ENCODE measurements around the gene FMNL1.

FMNL1 gene

GRCh38 chr17:45235416-45236281 is 14.0 kb downstream of the FMNL1 start:
- TF ChIP-seq CTCF (IDR thresholded peaks at IDR 0.05; ENCODE audit: low read depth, low read length, missing control alignments): peak; percentile 91
- no peak for DNase-seq (ENCODE audit: low read depth)
- no peak overlapping the region for H3K4me3 ChIP-seq (ENCODE audit: low read depth, low read length)

GRCh38 chr17:45236282-45236606 is 14.6 kb downstream of the FMNL1 start:
- TF ChIP-seq CTCF (IDR thresholded peaks at IDR 0.05; ENCODE audit: low read depth, low read length, missing control alignments): no peak
- DNase-seq (ENCODE audit: low read depth): no peak
- H3K4me3 ChIP-seq (ENCODE audit: low read depth, low read length): no peak overlapping the region

- DNase-seq (ENCODE audit: low read depth): no peak
- no peak for TF ChIP-seq CTCF (IDR thresholded peaks at IDR 0.05; ENCODE audit: low read depth, low read length, missing control alignments)
Measured at GRCh38 chr17:45237686-45238085, 16.0 kb downstream of the FMNL1 start.

GRCh38 chr17:45238155-45238774 is 16.6 kb downstream of the FMNL1 start:
- H3K4me3 ChIP-seq (ENCODE audit: low read depth, low read length): no peak overlapping the region
- DNase-seq (ENCODE audit: low read depth): no peak
- TF ChIP-seq CTCF (IDR thresholded peaks at IDR 0.05; ENCODE audit: low read depth, low read length, missing control alignments): no peak

More at GRCh38 chr17:45237686-45238085, 16.0 kb downstream of the FMNL1 start:
- no peak overlapping the region for H3K4me3 ChIP-seq (ENCODE audit: low read depth, low read length)

- H3K4me3 ChIP-seq (ENCODE audit: low read depth, low read length): no peak overlapping the region
- no peak for DNase-seq (ENCODE audit: low read depth)
- no peak for TF ChIP-seq CTCF (IDR thresholded peaks at IDR 0.05; ENCODE audit: low read depth, low read length, missing control alignments)
Measured at GRCh38 chr17:45240905-45241327, 19.2 kb downstream of the FMNL1 start.

DNA sequence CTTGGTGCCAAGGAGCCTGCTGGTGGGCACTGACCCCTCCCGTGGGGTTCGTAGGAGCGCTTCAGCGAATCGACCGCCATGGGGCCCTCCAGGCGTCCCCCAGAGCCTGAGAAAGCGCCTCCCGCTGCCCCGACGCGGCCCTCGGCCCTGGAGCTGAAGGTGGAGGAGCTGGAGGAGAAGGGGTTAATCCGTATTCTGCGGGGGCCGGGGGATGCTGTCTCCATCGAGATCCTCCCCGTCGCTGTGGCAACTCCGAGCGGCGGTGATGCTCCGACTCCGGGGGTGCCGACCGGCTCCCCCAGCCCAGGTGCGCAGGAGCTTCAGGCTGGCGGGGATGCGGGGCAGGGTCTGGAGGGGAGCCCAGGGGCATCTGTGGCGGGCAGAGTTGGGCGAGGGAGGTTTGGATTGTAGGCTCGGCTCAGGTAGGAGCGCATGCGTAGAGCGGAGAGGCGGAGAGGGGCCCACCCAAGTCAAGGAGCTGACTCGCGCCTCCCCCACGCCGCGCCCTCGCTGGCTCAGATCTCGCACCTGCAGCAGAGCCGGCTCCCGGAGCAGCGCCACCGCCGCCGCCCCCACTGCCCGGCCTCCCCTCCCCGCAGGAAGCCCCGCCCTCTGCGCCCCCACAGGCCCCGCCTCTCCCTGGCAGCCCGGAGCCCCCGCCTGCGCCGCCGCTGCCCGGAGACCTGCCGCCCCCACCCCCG is 19.8 kb downstream of the FMNL1 start:
- no peak for DNase-seq (ENCODE audit: low read depth)
- H3K4me3 ChIP-seq (ENCODE audit: low read depth, low read length): no peak overlapping the region
- TF ChIP-seq CTCF (IDR thresholded peaks at IDR 0.05; ENCODE audit: low read depth, low read length, missing control alignments): no peak

All from GM12864 (cell line).